Neuronal stem cell (in vitro differentiated cells): Measurements from ENCODE around the gene CBL.

Experiments used
- DNase-seq: peaks from one replicate; pipeline ENCODE4 v3.0.0-alpha.2; 2013; ENCODE audit warnings: low spot score
- H2AFZ ChIP-seq: one replicate; pipeline ENCODE4 v1.6.1; 2013; ENCODE audit warnings: mild to moderate bottlenecking, low read length, inconsistent platforms
- H2AK5ac ChIP-seq: 2 replicates; pipeline ENCODE4 v1.6.1; 2013; ENCODE audit warnings: low read depth, mild to moderate bottlenecking, inconsistent platforms, low read length, moderate library complexity, mixed read lengths
- H2BK120ac ChIP-seq: 2 replicates; pipeline ENCODE4 v1.6.1; 2013; ENCODE audit warnings: low read depth, mild to moderate bottlenecking, inconsistent platforms, low read length, moderate library complexity, mixed read lengths
- H2BK12ac ChIP-seq: one replicate; pipeline ENCODE4 v1.6.1; 2013; ENCODE audit warnings: low read length, inconsistent platforms
- H2BK15ac ChIP-seq: 2 replicates; pipeline ENCODE4 v1.6.1; 2013; ENCODE audit warnings: mild to moderate bottlenecking, low read length, inconsistent platforms, mixed read lengths
- H2BK5ac ChIP-seq: one replicate; pipeline ENCODE4 v1.6.1; 2013; ENCODE audit warnings: inconsistent platforms, mild to moderate bottlenecking, low read length, moderate library complexity
- H3K14ac ChIP-seq: one replicate; pipeline ENCODE4 v1.6.1; 2013; ENCODE audit warnings: low read length, inconsistent platforms
- H3K18ac ChIP-seq: 2 replicates; pipeline ENCODE4 v1.6.1; 2013; ENCODE audit warnings: low read length, inconsistent platforms
- H3K23ac ChIP-seq: 2 replicates; pipeline ENCODE4 v1.6.1; 2013; ENCODE audit warnings: low read depth, mild to moderate bottlenecking, mixed read lengths, low read length, inconsistent platforms; ENCODE audit not compliant: poor library complexity
- H3K27ac ChIP-seq: replicated peaks from 3 replicates; pipeline ENCODE4 v1.5.1; 2013; ENCODE audit warnings: low read length, inconsistent platforms
- H3K27me3 ChIP-seq, 3 experiments: 2 replicates each; pipeline ENCODE4 v1.6.1; 2013; ENCODE audit warnings: low read length in 3 of 3, mild to moderate bottlenecking in 2 of 3, inconsistent platforms in 1 of 3, low read depth in 1 of 3, mixed read lengths in 1 of 3, moderate library complexity in 1 of 3; ENCODE audit not compliant: control insufficient read depth in 3 of 3, insufficient read depth in 3 of 3
- H3K36me3 ChIP-seq, 2 donors: replicated peaks in 1 of 2; 2 replicates each; pipeline ENCODE4 v1.6.1; 2013; ENCODE audit warnings: low read length in 2 of 2; ENCODE audit not compliant: control insufficient read depth in 2 of 2, insufficient read depth in 2 of 2
- H3K4ac ChIP-seq: 2 replicates; pipeline ENCODE4 v1.6.1; 2013; ENCODE audit warnings: inconsistent platforms, mild to moderate bottlenecking, low read length, moderate library complexity
- H3K4me1 ChIP-seq, 2 donors: 1 replicate in 1 of 2; 2 replicates in 1 of 2; pipeline ENCODE4 v1.6.1; 2013; ENCODE audit warnings: low read length in 2 of 2, low read depth in 1 of 2; ENCODE audit not compliant: control insufficient read depth in 2 of 2, insufficient read depth in 1 of 2
- H3K4me2 ChIP-seq: one replicate; pipeline ENCODE4 v1.6.1; 2013; ENCODE audit warnings: mild to moderate bottlenecking, low read length, inconsistent platforms; ENCODE audit not compliant: insufficient read depth, poor library complexity, severe bottlenecking
- H3K4me3 ChIP-seq, 2 donors: 2 replicates each; pipeline ENCODE4 v1.5.1; 2013; ENCODE audit warnings: low read length in 2 of 2, mild to moderate bottlenecking in 2 of 2, inconsistent platforms in 1 of 2, moderate library complexity in 1 of 2
- H3K79me1 ChIP-seq: one replicate; pipeline ENCODE4 v1.6.1; 2013; ENCODE audit warnings: low read depth, mild to moderate bottlenecking, inconsistent platforms, low read length, moderate library complexity
- H3K9ac ChIP-seq: one replicate; pipeline ENCODE4 v1.6.1; 2013; ENCODE audit warnings: mild to moderate bottlenecking, low read depth, low read length, inconsistent platforms; ENCODE audit not compliant: poor library complexity
- H3K9me3 ChIP-seq, 2 donors: replicated peaks in 1 of 2; 2 replicates each; pipeline versions ENCODE3 to v1.6.1; 2013; ENCODE audit warnings: low read length in 2 of 2, mild to moderate bottlenecking in 2 of 2, inconsistent platforms in 1 of 2, low read depth in 1 of 2, mixed read lengths in 1 of 2, moderate library complexity in 1 of 2; ENCODE audit not compliant: control insufficient read depth in 2 of 2, insufficient read depth in 1 of 2
- H4K8ac ChIP-seq: one replicate; pipeline ENCODE4 v1.6.1; 2013; ENCODE audit warnings: low read depth, mild to moderate bottlenecking, inconsistent platforms, low read length, moderate library complexity
- H4K91ac ChIP-seq: one replicate; pipeline ENCODE4 v1.6.1; 2013; ENCODE audit warnings: low read length, low read depth, mild to moderate bottlenecking, inconsistent platforms; ENCODE audit not compliant: poor library complexity
- WGBS, 2 donors: extraction: QIAGEN DNeasy Blood & Tissue Kit; methylation state at CpG; one replicate each; pipeline ENCODE4 v1.1.7; 2013; ENCODE audit warnings: missing lambda C conversion rate in 2 of 2, mixed read lengths in 1 of 2; ENCODE audit not compliant: insufficient read length in 2 of 2, insufficient replicate concordance in 1 of 2; ENCODE audit errors: extremely low coverage in 2 of 2; 5-methylcytosine and 5-hydroxymethylcytosine counted together

The CBL gene

DNA sequence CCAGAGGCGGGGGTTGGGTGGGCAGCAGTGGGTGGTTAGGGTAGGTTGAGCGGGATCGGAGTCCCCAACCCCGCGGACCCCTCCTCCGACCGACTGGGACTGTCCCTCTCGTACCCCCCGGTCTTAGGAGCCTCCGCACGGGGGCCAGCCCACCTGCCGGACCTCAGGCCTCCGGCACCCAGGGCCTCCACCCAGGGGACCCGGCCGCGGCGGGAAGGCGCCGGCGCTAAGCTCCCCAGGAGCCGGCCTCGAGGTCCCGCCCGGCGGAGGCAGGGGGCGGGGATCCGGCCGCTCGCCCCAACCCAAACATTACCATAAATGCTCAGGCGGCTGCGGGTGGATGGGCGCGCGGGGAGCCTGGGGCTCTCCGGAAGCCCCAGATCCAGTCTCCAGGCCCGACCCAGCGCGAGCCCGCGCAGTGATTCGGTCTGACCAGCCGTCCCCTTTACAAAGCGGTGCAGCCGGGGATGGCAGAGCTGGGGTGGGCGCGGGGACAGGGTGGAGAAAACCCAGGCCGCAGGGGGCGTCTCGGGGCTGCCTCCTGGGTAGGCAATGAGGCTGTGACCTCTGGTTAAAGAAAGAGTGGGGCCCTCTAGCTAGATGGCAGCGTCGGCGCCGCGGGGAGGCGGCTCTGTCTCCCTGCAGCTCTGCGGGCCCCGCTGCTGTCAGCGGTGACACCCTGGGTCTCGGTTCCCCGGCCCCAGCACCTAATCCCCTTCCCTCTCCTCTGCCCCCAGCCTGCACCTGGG lies 114.8 kb downstream of the CBL start:
- Histone ChIP-seq H3K36me3 (no peaks in the 10 kb centered on the region), H3K14ac (peak overlapping the region; percentile 85), H4K8ac (no peak overlapping the region), H3K27me3 (peaks cover 2 to 21% (median 7%) of the 10 kb centered on the region in 3 experiments), H3K4me3 (peak overlapping the region in 1 of 2 donors; percentile 62), H2BK12ac (peak overlapping the region; percentile 96), H2AK5ac (peak overlapping the region; percentile 77), H2BK15ac (peak overlapping the region; percentile 86), H3K9ac (peak overlapping the region; percentile 87), H4K91ac (peak overlapping the region; percentile 74), H3K4me1 (peaks cover 37 to 38% of the 10 kb centered on the region in 2 donors), H3K23ac (peak overlapping the region; percentile 69), H3K18ac (peak overlapping the region; percentile 98), H2BK5ac (peak overlapping the region; percentile 91), H3K27ac (peak overlapping the region; percentile 73), H3K9me3 (no peaks in the 10 kb centered on the region), H3K4ac (no peak overlapping the region), H2AFZ (peak overlapping the region; percentile 90), H3K4me2 (peak overlapping the region; percentile 58), H2BK120ac (peak overlapping the region; percentile 49), H3K79me1 (no peaks in the 10 kb centered on the region)
- DNase-seq: no peak
- WGBS, 2 donors: no CpG with 5 or more reads among the region's 60 CpGs

DNA sequence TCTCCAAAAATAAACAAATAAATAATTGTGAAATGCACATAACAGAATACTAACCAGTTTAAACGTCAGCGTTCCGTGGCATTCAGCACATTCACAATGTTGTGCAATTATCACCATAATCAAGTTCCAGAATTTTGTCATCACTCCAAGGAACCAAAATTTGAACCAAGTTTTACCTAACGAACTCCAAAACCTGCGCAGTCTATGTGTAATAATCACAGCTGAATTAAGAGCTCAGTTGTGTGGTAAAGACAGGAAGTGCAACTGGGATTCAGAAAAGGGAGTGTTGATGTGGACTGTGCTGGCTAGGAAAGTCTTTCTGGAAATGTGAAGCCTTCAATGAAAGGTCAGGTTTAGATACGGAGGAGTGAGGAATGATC lies 116.2 kb downstream of the CBL start:
- Histone ChIP-seq H3K4ac (no peak overlapping the region), H2BK15ac (no peak overlapping the region), H3K79me1 (no peaks in the 10 kb centered on the region), H2BK120ac (no peak overlapping the region), H3K9me3 (no peaks in the 10 kb centered on the region), H4K8ac (no peak overlapping the region), H3K27ac (no peak overlapping the region), H3K4me1 (peaks cover 30 to 33% of the 10 kb centered on the region in 2 donors), H2AK5ac (no peak overlapping the region), H2BK5ac (no peak overlapping the region), H3K4me3 (no peak overlapping the region), H3K27me3 (peaks cover 0 to 10% (median 0%) of the 10 kb centered on the region in 3 experiments), H4K91ac (no peak overlapping the region), H3K23ac (no peak overlapping the region), H2AFZ (no peak overlapping the region), H3K36me3 (no peaks in the 10 kb centered on the region), H3K14ac (no peak overlapping the region), H2BK12ac (no peak overlapping the region), H3K4me2 (no peak overlapping the region), H3K9ac (no peak overlapping the region), H3K18ac (no peak overlapping the region)
- no CpG with 5 or more reads among the region's 6 CpGs for WGBS, 2 donors
- no peak for DNase-seq

DNA sequence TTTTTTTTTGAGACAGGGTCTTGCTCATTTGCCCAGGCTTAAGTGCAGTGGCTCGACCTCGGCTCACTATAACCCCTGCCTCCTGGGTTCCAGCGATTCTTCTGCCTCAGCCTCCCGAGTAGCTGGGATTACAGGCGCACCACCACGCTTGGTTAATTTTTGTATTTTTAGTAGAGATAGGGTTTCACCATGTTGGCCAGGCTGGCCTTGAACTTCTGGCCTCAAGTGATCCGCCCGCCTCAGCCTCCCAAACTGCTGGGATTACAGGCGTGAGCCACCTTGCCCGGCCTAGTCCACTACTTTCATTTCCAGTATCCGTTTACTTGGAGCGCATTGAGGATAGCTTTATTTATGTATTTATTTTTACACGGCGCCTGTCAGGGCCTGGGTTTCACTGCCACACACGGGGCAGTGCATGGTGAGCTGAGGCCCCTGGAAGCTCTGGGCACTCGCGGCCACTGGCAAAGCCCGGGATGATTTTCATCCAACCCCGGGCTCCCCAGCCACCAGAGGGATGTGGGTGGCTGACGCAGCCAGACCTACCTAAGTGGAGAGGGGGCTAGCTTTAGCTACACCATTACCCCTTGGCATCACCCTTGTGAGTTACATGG lies 116.9 kb downstream of the CBL start:
- Histone ChIP-seq H3K9ac (no peak overlapping the region), H3K4ac (no peak overlapping the region), H3K4me3 (no peak overlapping the region), H3K4me2 (no peak overlapping the region), H3K27ac (no peak overlapping the region), H3K36me3 (no peaks in the 10 kb centered on the region), H4K91ac (no peak overlapping the region), H3K4me1 (peaks cover 23 to 28% of the 10 kb centered on the region in 2 donors), H3K9me3 (no peaks in the 10 kb centered on the region), H2BK15ac (no peak overlapping the region), H3K27me3 (peaks cover 0 to 3% (median 0%) of the 10 kb centered on the region in 3 experiments), H2BK12ac (no peak overlapping the region), H2AFZ (no peak overlapping the region), H2BK120ac (peak overlapping the region; percentile 42), H3K79me1 (no peaks in the 10 kb centered on the region), H3K23ac (no peak overlapping the region), H3K14ac (no peak overlapping the region), H3K18ac (peak overlapping the region; percentile 1), H2BK5ac (no peak overlapping the region), H2AK5ac (peak overlapping the region; percentile 30), H4K8ac (no peak overlapping the region)
- DNase-seq: no peak
- WGBS, 2 donors: no CpG with 5 or more reads among the region's 20 CpGs

DNA sequence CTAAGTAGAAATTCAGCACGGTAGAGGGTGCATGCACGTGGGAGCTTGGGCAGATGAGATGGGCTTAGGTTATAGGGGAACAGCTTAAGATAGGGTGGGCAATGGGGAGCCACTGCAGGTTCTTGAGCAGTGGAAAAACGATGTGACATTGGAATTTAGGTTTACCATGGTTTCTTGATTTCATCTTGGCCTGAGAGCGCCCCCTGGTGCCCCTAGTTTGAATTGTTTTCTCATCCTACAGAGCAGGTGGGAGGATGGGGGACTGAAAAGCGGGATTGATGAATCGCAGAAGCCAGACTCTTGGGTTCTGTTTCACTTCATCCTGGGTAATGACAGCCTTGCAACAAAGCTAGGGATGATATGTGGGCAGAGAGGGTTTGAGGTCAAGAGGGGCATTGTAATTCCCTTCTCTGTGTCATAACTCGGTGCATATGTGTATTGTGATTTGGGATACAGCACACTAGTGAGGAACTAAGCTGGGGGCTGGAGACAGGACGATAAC lies 117.4 kb downstream of the CBL start:
- DNase-seq: no peak
- no CpG with 5 or more reads among the region's 8 CpGs for WGBS, 2 donors
- no peak overlapping the region for H3K4ac ChIP-seq
- peak overlapping the region; percentile 1 for H3K18ac ChIP-seq
- no peak overlapping the region for H3K14ac ChIP-seq
- no peak overlapping the region for H3K9ac ChIP-seq
- no peak overlapping the region for H2BK15ac ChIP-seq
- no peak overlapping the region for H2AK5ac ChIP-seq
- no peaks in the 10 kb centered on the region for H3K36me3 ChIP-seq
- no peaks in the 10 kb centered on the region for H3K27me3 ChIP-seq
- no peak overlapping the region for H4K8ac ChIP-seq
- no peak overlapping the region for H3K23ac ChIP-seq
- no peak overlapping the region for H4K91ac ChIP-seq
- peaks cover 18 to 22% of the 10 kb centered on the region in 2 donors for H3K4me1 ChIP-seq
- no peak overlapping the region for H3K27ac ChIP-seq
- H3K79me1 ChIP-seq: no peaks in the 10 kb centered on the region
- no peaks in the 10 kb centered on the region for H3K9me3 ChIP-seq
- no peak overlapping the region for H2BK120ac ChIP-seq
- H2AFZ ChIP-seq: peak overlapping the region; percentile 33
- no peak overlapping the region for H2BK5ac ChIP-seq
- no peak overlapping the region for H3K4me2 ChIP-seq
- no peak overlapping the region for H3K4me3 ChIP-seq
- no peak overlapping the region for H2BK12ac ChIP-seq
